Activated CD4-positive, alpha-beta T cell treated with anti-CD3 and anti-CD28 coated beads, Interleukin-10, Interleukin-2, amounts not matched to agents 100 ng/mL and 50 ng/mL, durations not matched to agents 16 hours and 8 hours (primary cell): ENCODE results near the gene CTU1.
A peak's percentile ranks its signal among the peaks of the same experiment; 100 is the strongest.
"Not testable (repeated sequence)": the region's sequence is repeated elsewhere in the genome, so short reads cannot be mapped to it uniquely, and the experiment has no call there.

Source experiments
- DNase-seq: peaks from one replicate; pipeline ENCODE4 v3.0.0-alpha.2; 2020

Gene CTU1

DNA sequence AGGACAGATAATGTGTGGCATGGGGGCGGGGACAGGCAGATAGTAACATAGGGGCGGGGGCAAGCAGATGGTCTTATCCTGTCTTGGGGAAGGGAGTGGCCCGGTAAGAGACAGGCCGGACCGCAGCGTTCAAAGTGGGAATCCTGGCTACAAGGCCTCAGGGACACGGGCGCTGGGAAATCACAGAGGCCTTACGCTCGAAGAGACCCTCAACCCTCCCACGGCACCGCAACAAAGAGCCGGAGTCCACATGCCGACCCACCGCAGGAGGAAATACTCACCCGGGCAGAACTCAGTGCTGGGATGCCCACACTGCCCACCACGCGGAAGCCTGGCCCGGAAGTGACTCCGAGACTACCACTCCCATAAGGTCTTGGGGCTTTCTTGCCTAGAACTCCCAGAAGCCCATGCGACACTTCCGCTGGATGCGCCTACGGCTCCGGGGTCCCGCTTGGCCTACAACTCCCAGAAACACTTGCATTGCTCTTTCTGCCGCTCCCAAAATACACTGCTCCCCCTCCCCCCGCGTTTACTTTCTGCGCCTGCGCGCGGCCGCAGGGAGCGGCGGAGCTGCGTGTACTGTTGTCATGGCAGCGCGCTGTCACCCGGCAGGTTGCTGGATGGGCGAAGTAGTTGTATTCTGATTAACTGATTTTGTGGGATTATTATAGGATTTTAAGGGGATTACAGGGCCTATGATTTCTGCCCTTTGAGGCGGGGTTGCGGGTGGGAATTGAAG lies at the start of gene CTU1:
Gene CTU1 (minus strand): TSS at position 344 of the 739 bp plus-strand sequence. CDS start 3,840 bp downstream, outside the sequence.
- DNase-seq = peak; percentile 100

DNA sequence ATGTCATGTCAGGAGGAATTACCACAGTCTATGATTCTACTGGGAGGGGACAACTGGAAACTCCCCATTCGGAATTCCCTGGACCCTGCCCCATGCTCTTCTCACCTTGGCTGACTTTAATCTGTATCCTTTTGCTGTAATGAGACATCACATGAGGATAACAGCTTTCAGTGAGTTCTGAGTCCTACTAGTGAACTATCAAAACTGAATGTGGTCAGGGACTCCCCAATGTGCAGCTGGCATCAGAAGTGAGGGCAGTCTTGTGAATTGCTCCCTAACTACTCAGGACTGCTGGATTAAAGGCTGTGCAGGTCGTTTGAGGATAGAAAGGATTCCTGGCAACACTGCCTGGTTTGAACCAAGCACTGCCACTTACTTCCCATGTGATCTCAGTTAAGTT lies 49.1 kb upstream of the CTU1 start:
- DNase-seq = no peak

DNA sequence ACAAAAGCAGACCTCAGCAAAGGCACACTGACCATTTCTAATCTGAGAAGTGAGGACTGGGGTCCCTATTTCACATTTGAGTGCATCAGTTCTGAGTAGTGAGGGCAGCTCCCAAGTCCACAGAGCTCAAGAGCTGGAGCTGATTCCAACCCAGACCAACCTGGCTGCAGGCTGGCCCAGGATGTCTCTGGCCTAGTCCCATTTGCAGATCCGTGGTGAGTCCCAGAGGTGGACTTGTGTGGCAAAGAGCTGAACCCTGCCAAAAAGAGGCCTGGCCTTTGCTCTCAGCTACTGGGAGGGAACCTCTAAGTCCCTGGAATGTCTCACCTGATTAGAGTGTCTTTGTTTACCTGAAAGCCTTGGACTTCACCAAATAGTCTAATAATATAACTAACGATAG lies 48.5 kb upstream of the CTU1 start:
- DNase-seq = no peak

DNA sequence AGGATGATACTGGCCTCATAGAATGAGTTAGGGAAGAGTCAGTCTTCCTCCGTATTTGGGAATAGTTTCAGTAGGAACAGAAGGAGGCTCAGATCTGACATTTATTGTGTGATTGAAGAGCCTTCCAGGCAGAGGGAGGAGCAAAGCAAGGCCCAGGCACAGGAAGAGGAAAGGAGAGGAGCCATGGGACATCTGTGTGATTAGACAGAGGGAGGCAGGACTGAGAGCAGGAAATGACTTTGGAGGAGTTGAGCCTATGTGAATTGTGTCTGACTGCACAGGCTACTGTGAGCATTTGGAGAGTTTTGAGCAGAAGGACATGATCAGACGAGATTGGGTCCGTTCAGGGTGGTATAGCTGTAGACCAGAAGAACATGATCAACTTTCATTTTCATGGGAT lies 42.4 kb upstream of the CTU1 start:
- no peak for DNase-seq

DNA sequence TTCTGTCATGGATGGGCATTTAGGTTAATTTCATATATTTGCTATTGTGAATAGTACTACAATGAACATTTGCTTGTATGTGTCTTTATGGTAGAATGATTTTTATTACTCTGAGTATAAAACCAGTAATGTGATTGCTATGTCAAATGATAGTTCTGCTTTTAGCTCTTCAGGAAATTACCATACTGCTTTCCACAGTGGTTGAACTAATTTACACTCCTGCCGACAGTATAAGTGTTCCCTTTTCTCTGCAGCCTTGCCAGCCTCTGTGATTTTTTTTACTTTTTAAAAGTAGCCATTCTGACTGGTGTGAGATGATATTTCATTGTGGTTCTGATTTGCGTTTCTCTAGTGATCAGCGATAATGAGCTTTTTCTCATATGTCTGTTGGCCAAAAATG lies 40.4 kb upstream of the CTU1 start:
- DNase-seq = no peak

DNA sequence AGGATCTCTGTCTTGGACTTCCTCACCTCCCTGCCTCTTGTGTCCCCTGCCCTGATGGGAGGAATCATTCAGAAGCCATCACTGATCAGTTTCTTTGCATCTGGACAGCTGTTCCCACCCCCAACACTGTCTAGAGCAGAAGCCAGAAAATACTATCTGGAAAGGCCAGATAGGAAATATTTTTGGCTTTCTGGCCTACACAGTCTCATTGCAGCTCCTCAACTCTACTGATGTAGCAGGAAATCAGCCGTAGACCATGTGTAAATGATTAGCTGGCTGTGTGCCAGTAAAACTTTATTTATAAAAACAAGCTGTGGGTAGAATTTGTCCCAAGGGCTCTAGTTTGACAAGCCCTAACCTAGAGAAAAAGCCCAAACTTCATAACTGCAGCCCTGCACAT lies 39.5 kb upstream of the CTU1 start:
- no peak for DNase-seq

DNA sequence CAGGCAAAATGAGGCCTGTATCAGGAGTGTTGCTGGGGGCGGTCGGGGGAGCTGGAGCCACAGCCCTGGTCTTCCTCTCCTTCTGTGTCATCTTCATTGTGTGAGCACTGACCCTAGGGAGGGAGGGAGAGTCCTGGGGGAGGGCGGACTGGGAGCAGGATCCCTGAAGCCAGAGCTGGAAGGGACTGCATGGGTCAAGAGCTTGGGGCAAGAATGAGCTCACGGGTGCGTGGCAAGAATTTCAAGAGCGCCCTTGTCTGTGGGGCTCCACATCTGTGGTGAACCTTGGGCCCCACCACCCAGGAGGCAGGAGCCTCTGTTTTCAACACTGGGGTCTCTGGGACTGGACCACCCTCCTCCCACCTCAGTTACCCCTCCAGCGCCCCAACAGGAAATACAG lies 38.5 kb upstream of the CTU1 start:
- no peak for DNase-seq

DNA sequence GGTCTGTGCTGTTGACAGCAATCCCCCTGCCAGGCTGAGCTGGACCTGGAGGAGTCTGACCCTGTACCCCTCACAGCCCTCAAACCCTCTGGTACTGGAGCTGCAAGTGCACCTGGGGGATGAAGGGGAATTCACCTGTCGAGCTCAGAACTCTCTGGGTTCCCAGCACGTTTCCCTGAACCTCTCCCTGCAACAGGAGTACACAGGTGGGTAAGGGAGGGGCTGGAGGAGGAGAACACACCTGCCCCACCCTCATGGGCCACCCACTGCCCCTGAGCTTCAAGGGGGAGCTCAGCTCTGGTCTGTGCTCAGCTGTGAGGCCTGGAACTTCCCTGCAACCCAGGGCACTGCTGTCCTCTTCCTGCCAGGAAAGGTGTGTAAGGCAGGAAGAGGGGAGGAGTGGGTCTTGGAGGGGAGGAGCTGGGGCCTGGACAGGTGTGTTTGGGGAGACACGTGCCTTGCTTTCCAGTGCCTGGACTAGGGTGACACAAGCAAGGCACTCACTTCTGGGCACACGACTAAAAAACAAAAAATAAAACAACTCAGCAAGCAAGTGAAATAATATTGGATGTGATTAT lies 37.8 kb upstream of the CTU1 start:
- no peak for DNase-seq

DNA sequence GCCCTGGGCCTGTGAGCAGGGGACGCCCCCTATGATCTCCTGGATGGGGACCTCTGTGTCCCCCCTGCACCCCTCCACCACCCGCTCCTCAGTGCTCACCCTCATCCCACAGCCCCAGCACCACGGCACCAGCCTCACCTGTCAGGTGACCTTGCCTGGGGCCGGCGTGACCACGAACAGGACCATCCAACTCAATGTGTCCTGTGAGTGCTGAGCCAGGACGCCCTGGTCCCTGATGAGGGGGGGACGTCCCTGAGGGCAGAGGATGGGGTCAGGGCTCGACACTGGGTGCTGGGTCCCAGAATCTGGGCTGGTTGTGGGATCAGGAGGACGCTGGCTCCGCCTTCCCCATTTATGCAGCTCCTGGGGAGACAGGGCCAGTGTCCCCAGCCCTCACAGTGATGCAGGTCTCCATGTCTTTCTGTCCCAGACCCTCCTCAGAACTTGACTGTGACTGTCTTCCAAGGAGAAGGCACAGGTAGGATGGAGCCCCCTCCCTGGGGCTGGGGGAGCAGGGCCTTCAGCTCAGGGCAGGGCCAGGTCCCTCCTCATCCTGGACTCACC lies 36.4 kb upstream of the CTU1 start:
- DNase-seq = no peak

DNA sequence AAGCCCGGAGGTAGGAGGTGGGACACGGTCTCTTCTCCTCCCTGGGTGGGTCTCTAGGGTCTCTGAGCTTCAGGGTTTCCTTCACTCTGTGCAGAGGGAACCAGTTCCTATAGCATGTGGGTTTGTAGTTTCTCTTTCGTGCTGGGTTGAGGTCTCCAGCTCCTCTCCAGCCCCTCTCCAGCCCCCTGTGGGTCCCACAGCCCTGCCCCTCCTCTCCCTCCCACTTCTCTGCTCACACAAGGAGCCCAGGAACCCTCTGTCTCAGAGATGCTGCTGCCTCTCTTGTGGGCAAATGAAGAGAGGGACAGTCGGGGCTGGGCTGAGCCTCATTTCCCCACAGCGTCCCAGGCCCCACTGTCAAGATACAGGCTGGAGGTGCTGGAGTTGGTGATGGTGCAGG lies 35.3 kb upstream of the CTU1 start:
- no peak for DNase-seq

DNA sequence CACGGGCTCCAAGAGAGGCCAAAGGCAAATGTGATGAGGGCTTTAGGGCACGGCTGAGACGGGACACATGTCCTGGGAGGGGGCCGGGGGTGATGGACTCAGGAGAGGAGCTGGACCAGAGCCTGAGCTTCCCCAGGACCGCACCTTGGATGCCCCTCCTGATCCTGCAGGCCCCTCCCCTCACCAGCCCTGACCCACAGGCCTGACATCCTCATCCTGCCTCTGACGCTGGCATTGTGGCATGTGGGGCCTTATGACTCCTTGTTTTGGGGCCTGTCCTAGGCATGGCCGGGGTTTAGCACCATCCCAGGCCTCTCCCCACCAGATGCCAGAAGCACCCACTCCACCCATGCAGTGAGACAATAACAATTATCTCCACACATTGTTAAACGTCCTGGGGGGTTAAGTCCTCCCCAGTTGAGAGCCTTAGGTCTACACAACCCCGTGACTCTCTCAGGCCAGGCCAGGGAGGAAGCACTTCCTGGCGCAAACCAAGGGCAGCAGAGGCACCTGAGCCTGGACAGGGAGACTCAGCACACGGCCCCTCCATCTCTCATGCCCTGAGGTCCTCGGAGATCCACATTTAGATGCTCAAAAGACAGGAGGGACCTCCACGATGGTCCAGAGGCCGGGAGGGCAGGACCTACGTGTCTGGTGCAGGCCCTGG lies 34.7 kb upstream of the CTU1 start:
- not testable (repeated sequence) for DNase-seq

DNA sequence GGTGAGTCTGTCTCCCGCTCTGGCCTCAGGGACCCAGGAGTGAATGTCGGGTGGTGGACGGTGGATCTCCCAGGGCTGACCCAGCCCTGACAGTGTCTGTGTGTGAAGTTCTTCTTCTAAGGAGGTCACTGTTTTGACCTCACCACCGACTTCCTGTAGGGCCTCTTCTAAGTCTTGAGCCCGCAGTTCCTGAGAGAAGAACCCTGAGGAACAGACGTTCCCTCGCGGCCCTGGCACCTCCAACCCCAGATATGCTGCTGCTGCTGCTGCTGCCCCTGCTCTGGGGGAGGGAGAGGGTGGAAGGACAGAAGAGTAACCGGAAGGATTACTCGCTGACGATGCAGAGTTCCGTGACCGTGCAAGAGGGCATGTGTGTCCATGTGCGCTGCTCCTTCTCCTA lies 33.9 kb upstream of the CTU1 start, which contains the start of gene SIGLEC7:
Gene SIGLEC7 (plus strand): TSS at position 183 of the 400 bp plus-strand sequence. CDS start 69 bp downstream, at position 252.
- DNase-seq = no peak

DNA sequence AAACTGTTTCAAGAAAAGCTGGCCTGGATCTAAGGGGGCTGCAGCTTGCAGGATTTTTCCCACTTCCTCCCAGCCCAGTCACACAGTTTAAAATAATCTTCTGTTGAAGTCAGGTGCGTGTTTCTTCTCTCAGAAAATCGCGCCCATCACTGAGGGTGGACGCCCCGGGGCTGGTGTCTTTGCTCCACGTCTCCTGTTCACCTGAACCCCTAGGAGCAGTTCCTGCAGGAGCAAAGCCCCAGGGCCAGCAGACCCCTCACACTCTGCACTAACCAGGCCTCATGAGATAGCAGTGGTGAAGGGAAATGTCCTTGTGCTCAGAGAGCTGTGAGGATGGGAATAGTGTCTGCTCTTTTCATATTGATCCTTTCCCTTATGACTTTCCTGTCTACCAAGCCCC lies 33.0 kb upstream of the CTU1 start:
- DNase-seq = no peak

DNA sequence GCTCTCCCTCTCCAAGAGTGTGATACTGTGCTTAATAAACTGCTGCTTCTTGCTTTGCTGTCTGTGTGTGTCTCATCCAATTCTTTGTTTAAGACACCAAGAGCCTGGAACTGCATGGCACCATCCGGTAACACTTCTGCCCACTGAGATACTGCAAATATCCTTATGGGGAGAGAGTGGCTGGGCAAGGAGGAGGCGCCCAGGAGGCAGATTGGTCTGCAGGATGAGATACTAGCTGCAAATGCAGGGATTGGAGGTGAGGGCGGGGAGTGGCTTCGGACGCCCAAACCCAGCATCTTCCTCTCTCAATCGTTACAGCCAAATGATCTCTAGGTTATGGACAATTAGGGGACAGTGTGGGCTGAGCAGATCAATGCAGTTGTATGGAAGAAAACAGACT lies 32.2 kb upstream of the CTU1 start:
- no peak for DNase-seq

DNA sequence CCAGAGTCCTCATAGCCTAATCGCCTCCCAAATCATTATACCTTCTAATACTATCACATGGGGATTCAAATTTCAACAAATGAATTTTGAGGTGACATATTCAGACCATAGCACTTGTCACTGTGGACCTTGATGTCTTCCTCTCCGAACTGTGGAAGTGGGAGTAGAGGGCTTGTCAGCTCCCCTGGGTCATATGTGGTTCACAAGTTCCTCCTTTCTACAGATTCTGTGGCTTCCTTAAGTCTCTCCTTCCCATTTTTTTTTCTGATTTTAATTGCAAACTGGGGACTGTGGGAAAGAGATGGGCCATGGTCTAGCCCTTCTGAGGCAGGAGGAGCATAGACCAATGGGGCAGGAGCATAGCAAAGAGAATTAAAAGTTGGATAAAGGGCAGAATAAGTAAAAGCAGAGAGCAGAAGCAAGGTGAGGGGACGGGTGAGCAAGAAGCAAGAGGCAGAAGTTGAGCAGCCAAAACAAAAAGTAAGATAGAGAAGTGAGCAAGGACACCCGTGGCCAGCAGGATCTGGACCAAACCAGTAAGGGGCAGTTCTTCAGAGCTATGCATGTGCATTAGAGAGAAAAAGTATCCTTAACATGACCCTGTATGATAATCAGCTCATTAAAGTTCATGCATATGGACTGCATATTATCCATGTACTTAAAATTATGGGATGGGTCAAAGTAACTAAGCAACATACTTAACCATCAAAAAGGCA lies 31.2 kb upstream of the CTU1 start:
- DNase-seq = no peak

DNA sequence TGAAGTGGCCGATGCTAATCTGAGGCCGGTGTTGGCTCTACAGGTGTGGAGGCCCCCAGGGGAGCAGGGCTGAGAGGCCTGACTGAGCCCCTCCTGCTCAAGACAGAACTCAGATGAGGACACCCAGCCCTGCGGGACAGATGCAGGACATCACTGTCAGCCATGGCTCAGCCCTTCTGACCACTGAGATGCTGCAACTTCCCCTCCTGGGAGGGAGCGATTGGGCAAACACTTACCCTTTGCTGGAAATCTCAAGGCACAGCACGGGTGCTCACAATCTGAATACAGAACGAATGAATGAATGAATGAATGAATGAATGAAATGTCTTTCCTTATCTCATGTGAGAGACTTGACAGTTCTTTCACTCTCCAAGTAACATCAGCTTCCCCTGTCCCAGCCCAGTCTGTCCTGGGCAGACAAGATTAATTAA lies 30.4 kb upstream of the CTU1 start:
- no peak for DNase-seq

DNA sequence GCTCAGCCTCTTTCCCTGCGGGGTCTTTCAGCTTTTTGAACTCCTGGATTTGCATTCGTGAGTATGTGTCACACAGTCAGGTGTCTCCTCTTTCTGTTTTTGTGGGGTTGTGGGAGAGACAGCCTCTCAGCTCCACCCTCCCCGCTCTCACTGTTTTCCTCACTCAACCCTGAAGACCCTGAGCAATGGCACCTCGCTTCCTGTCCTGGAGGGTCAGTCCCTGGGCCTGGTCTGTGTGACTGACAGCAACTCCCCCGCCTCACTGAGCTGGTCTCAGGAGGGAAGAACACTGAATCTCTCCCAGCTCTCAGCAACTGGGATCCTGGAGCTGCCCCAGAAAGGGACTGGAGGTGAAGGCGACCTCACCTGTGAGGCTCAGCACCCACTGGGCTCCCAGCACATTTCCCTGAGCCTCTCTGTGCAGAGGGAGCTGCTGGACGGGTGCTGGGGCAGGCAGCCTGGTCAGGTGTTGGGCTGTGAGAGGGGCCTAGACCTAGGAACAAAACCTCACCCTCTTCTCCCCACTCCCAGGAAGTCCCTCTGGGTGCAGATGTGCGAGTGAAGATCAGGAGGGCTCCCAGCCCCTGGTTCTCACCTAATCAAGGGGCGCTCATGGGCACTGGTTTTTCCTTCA lies 29.7 kb upstream of the CTU1 start:
- DNase-seq = no peak

DNA sequence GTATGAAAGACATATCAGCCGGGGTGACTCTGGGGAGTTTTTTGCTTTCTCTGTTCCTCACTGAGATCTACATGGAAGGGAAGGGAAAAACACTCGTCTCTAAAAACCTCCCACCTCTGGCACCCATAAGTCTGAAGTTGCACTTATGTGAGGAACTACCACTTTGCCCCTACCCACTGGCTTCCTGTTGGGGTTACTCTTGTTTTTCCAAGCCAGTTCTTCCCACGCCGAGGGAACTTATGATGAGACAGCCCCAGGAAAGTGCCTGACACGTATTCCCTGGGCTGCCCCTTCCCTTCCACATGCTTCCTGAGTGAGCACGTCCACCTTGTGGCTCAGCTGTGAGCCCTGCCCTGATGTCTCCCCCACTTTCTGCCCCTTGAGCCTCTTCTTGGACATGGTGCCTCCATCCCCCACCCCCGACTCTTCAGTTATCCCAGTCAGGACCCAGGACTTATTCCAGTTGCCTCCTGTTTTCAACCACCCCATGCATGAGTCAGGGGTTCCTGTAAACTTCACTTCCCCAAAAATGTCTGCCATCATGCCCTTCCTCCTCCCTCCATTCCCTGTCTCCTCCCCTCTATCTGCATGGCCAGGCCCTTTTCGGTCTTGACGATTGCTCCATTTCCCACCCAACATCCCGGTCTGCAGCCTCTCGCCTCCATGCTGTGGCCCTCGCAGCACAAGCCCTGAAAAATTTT lies 28.8 kb upstream of the CTU1 start:
- no peak for DNase-seq

DNA sequence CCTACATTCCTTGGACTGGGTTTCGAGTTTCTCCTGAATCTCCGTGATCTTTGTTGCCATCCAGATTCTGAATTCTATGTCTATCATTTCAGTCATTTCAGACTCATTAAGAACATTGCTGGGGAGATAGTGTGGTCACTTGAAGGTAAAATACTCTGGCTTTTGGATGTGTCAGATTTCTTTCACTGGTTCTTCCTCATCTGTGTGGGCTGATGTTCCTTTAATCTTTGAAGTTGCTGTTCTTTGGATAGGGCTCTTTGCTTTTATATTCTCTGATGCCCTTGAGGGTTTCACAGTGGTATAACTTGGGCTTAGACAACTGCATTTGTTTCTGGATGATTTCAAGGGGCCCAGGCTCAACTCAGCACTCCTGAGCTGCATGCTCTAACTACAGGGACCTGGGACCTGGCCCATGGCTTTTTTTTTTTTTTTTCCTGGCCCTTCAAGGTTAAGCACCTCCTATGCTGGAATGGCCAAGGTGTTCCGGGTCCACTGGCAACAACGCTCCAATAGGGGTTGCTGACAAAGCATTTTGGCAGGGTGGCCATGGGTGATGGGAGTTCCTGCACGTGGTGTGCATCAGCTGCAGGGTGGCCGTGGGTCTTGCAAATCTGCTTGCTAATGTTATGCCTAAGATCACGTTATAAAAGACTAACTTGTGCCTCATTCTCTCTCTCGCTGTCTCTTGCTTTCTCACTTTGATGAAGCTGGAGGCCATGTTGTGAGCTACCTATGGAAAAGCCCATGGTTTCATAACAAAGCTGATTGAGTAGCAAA lies 28.0 kb upstream of the CTU1 start:
- DNase-seq = no peak

DNA sequence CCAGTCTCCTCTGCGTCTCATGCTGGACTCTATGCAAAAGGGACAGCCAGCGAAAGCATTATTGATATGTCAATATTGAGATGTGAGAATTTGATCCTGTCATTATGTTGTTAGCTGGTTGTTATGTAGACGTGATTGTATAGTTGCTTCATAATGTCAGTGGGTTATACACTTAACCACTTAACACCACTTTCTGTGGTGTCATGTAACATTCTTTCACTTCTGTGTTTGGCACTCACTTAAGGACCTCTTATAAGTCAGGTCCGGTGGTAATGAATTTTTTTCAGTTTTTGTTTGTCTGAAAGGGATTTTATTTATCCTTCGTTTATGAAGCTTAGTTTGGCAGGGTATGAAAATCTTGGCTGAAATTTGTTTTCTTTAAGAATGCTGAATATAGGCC lies 26.8 kb upstream of the CTU1 start:
- DNase-seq = no peak
